Cardiac fibroblast (primary cell): ENCODE measurements around the gene ZNF19.
"Not testable (repeated sequence)": the region's sequence is repeated elsewhere in the genome, so short reads cannot be mapped to it uniquely, and the experiment has no call there.

Experiments
- DNase-seq, 2 donors: peaks; one replicate each; pipeline versions ENCODE4 v3.0.0 to v3.0.0-alpha.2; 2010; ENCODE audit warnings: low read depth in 2 of 2
- H3K4me3 ChIP-seq, 2 donors: replicated peaks in 1 of 2; 1 replicate in 1 of 2; 2 replicates in 1 of 2; pipeline ENCODE4 v1.5.1; 2011; ENCODE audit warnings: low read depth in 2 of 2, low read length in 2 of 2, mild to moderate bottlenecking in 2 of 2, moderate library complexity in 1 of 2
- CTCF ChIP-seq: IDR thresholded peaks from one replicate; pipeline ENCODE4 v1.5.1; 2011; ENCODE audit warnings: low read depth, mild to moderate bottlenecking, low read length, inconsistent platforms

ZNF19 gene

GRCh38 chr16:71504901-71505300 is 15.8 kb upstream of the ZNF19 start:
- no peak overlapping the region for H3K4me3 ChIP-seq
- no peak for DNase-seq
- TF ChIP-seq CTCF, result no peak

- DNase-seq, result peak in 1 of 2 donors; percentile 5
- H3K4me3 ChIP-seq, result not testable (repeated sequence)
These were observed 14.9 kb upstream of the ZNF19 start for GRCh38 chr16:71504051-71504450.

DNA sequence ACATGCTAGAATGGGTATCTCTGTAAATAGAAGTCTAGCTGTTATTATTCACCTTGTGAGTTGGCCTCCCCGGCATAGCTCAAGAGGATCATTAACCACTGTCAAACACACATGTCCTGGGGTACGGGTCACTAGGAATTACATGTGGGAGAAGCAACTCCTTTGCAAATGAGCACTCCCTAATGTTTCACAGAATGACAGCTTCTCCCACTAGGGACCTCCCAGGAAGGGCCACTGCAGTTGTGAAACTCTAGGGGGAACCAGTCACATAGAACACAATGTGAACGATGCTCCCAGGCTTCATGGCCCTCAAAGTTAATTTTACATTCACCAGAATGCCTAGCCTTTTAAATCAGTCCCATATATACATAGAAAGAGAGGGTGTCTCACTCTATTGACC is 12.4 kb upstream of the ZNF19 start:
- TF ChIP-seq CTCF, result no peak
- H3K4me3 ChIP-seq, result no peak overlapping the region
- no peak for DNase-seq

DNA sequence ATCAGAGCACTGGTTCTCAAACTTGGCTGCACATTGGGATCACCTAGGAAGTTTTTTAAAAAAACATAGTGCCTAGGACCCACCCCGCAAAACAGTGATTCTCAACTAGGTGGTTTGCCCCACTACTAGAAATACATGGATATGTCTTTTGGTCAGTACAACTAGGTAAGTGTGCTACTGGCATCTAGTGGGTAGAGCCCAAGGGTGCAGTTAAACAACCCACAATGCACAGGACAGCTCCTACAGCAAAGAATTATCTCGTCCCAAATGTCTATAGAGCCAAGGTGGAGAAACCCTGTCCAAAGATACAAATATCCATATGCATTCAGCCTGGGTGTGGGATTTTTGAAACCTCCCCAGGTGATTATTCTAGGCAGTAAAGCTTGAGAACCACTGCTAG is 11.8 kb upstream of the ZNF19 start:
- TF ChIP-seq CTCF, result no peak
- DNase-seq, result no peak
- no peak overlapping the region for H3K4me3 ChIP-seq

GRCh38 chr16:71499775-71500364 is 10.7 kb upstream of the ZNF19 start:
- peak; percentile 67 for TF ChIP-seq CTCF
- DNase-seq, result peak; percentile 73 to 79

DNA sequence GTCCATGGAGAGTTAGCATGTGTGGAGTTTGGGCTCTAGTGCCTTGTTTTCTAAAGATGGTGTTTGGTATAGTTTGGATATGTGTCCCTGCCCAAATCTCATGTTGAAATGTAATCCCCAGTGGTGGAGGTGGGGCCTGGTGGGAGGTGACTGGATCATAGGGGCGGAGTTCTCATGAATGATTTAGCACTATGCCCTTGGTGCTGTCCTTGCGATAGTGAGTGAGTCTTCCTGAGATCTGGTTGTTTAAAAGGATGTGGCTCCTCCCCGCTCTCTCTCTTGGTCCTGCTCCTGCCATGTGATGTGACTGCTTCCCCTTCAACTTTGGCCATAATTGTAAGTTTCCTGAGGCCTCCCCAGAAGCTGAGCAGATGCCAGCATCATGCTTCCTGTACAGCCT is 8.9 kb upstream of the ZNF19 start:
- no peak overlapping the region for H3K4me3 ChIP-seq
- no peak for DNase-seq
- TF ChIP-seq CTCF, result no peak

More at GRCh38 chr16:71499775-71500364, 10.7 kb upstream of the ZNF19 start:
- H3K4me3 ChIP-seq, result no peak overlapping the region

DNA sequence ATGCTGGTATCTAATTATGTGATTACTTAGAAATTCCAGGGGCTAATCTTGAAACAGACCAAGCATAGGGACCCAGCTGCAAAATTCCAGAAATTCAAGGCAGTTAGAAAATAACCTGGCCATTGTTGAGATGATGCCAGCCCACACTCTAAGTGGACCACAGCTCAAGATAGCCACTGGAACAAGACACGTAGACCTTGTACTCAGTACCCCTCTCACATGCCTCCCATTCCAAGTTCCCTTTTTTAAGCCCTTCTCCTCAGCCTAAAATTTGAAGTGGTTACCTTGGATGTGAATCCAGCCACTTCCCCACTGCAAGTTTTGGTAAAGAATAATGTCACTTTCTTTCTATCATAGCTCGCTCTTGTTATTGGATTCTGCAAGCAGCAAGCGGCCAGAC is 4.1 kb upstream of the ZNF19 start:
- no peak for DNase-seq
- no peak overlapping the region for H3K4me3 ChIP-seq
- TF ChIP-seq CTCF, result no peak
